CD14-positive monocyte (primary cell): ENCODE data around the gene FRMD4A. TPM values are rescaled to one million over a fixed set of nuclear protein-coding genes. Genes with fewer than 3 reads are reported as not detected.
A peak's percentile ranks its signal among the peaks of the same experiment; 100 is the strongest.

Source experiments
- DNase-seq, 3 donors: peaks; one replicate each; pipeline ENCODE4 v3.0.0-alpha.2; 2011 to 2022
- H2AFZ ChIP-seq: 2 replicates; pipeline ENCODE4 v1.6.0; 2012; ENCODE audit warnings: mild to moderate bottlenecking, low read depth, low read length, inconsistent platforms; ENCODE audit not compliant: insufficient read depth, poor library complexity, severe bottlenecking
- H3K27ac ChIP-seq, 2 donors: 1 replicate in 1 of 2; 2 replicates in 1 of 2; pipeline ENCODE4 v1.5.1; 2012 to 2013; ENCODE audit warnings: low read length in 2 of 2, control low read depth in 1 of 2, inconsistent platforms in 1 of 2, low read depth in 1 of 2, mild to moderate bottlenecking in 1 of 2
- H3K27me3 ChIP-seq, 2 donors: one replicate each; pipeline versions ENCODE4 v1.6.0 to v1.6.1; 2011 to 2013; ENCODE audit warnings: low read length in 2 of 2; ENCODE audit not compliant: control insufficient read depth in 2 of 2, insufficient read depth in 2 of 2
- H3K36me3 ChIP-seq, 2 donors: replicated peaks in 1 of 2; 1 replicate in 1 of 2; 2 replicates in 1 of 2; pipeline versions ENCODE4 v1.5.1 to v1.6.1; 2012 to 2013; ENCODE audit warnings: low read length in 2 of 2, control low read depth in 1 of 2, inconsistent platforms in 1 of 2, mild to moderate bottlenecking in 1 of 2; ENCODE audit not compliant: insufficient read depth in 2 of 2, control insufficient read depth in 1 of 2
- H3K4me1 ChIP-seq, 2 donors: 1 replicate in 1 of 2; 2 replicates in 1 of 2; pipeline versions ENCODE4 v1.5.1 to v1.6.1; 2012 to 2013; ENCODE audit warnings: low read length in 2 of 2, control low read depth in 1 of 2, inconsistent platforms in 1 of 2, mild to moderate bottlenecking in 1 of 2, moderate library complexity in 1 of 2; ENCODE audit not compliant: insufficient read depth in 2 of 2, control insufficient read depth in 1 of 2
- H3K4me2 ChIP-seq: replicated peaks from 2 replicates; pipeline ENCODE3; 2012; ENCODE audit warnings: low read length, moderate library complexity, mild to moderate bottlenecking; ENCODE audit not compliant: poor library complexity, severe bottlenecking; ENCODE audit errors: extremely low read depth
- H3K4me3 ChIP-seq, 3 experiments: fragments of 200-600 bp in 1 of 3; sonication (generic) in 1 of 3; replicated peaks in 1 of 3; 1 replicate in 2 of 3; 2 replicates in 1 of 3; pipeline ENCODE4 v1.5.1; 2011 to 2013; ENCODE audit warnings: low read length in 3 of 3, mild to moderate bottlenecking in 3 of 3, control low read depth in 2 of 3, low read depth in 2 of 3, inconsistent platforms in 1 of 3, moderate library complexity in 1 of 3
- H3K79me2 ChIP-seq: 2 replicates; pipeline ENCODE4 v1.6.0; 2012; ENCODE audit warnings: mild to moderate bottlenecking, control low read depth, inconsistent platforms, low read length, moderate library complexity; ENCODE audit not compliant: insufficient read depth
- H3K9ac ChIP-seq: 2 replicates; pipeline ENCODE4 v1.6.0; 2017; ENCODE audit warnings: low read length, mild to moderate bottlenecking; ENCODE audit not compliant: insufficient read depth, poor library complexity, severe bottlenecking
- H3K9me3 ChIP-seq, 2 donors: replicated peaks in 1 of 2; 1 replicate in 1 of 2; 2 replicates in 1 of 2; pipeline versions ENCODE4 v1.5.1 to v1.6.1; 2012 to 2013; ENCODE audit warnings: low read length in 2 of 2, control low read depth in 1 of 2; ENCODE audit not compliant: control insufficient read depth in 1 of 2, insufficient read depth in 1 of 2
- H4K20me1 ChIP-seq: 2 replicates; pipeline ENCODE4 v1.6.0; 2012; ENCODE audit warnings: mild to moderate bottlenecking, low read length, control low read depth, moderate library complexity; ENCODE audit not compliant: insufficient read depth
- H3K27ac Mint-ChIP-seq, 7 donors: one replicate each; pipeline ENCODE4 v1.8.0; 2020; ENCODE audit warnings: mild to moderate bottlenecking in 7 of 7, mixed read lengths in 7 of 7, moderate library complexity in 6 of 7, inconsistent platforms in 2 of 7
- H3K27me3 Mint-ChIP-seq, 3 donors: one replicate each; pipeline ENCODE4 v1.8.0; 2021 to 2022; ENCODE audit warnings: low read depth in 3 of 3, mild to moderate bottlenecking in 3 of 3, mixed read lengths in 3 of 3, moderate library complexity in 3 of 3, inconsistent platforms in 1 of 3
- H3K36me3 Mint-ChIP-seq, 2 donors: one replicate each; pipeline ENCODE4 v1.8.0; 2020; ENCODE audit warnings: mixed read lengths in 2 of 2, inconsistent platforms in 1 of 2, mild to moderate bottlenecking in 1 of 2
- H3K4me1 Mint-ChIP-seq: one replicate; pipeline ENCODE4 v1.8.0; 2020; ENCODE audit warnings: mild to moderate bottlenecking, mixed read lengths
- H3K4me3 Mint-ChIP-seq, 2 donors: one replicate each; pipeline ENCODE4 v1.8.0; 2020; ENCODE audit warnings: mild to moderate bottlenecking in 2 of 2, mixed read lengths in 2 of 2, moderate library complexity in 1 of 2
- H3K9me3 Mint-ChIP-seq, 7 donors: one replicate each; pipeline ENCODE4 v1.8.0; 2020 to 2022; ENCODE audit warnings: mixed read lengths in 7 of 7, mild to moderate bottlenecking in 6 of 7, moderate library complexity in 6 of 7, inconsistent platforms in 2 of 7
- WGBS: methylation state at CpG from one replicate; pipeline ENCODE4 v1.1.5; 2013; ENCODE audit warnings: missing lambda C conversion rate; ENCODE audit not compliant: insufficient coverage; 5-methylcytosine and 5-hydroxymethylcytosine counted together
- intact Hi-C, 2 donors: fragments of 100-400 bp; cut with micrococcal nuclease; formaldehyde crosslinking; loops; one replicate each; pipeline versions ENCODE4 v1.15.0 to v1.15.1; 2023
- polyA plus RNA-seq, 3 donors: library from polyadenylated mRNA; depleted of rRNA in 1 of 3; unstranded in 2 of 3; stranded (reverse) in 1 of 3; fragments of 300-500 nt in 2 of 3; fragments of >200 nt in 1 of 3; fragmentation: Illumina TruSeq in 2 of 3; gene quantifications; 1 replicate in 2 of 3; 2 replicates in 1 of 3; pipeline ENCODE4 v1.2.3, GENCODE V29; 2012 to 2021
- TF ChIP-seq, protein P1 (sequence below): fragments of 200-600 bp; IDR thresholded peaks from one replicate; pipeline ENCODE4 v1.8.0; 2022; ENCODE audit warnings: antibody characterized with exemption, mild to moderate bottlenecking

Gene FRMD4A
- polyA plus RNA-seq, 3 donors, result 0.12 TPM; not detected in 2

DNA sequence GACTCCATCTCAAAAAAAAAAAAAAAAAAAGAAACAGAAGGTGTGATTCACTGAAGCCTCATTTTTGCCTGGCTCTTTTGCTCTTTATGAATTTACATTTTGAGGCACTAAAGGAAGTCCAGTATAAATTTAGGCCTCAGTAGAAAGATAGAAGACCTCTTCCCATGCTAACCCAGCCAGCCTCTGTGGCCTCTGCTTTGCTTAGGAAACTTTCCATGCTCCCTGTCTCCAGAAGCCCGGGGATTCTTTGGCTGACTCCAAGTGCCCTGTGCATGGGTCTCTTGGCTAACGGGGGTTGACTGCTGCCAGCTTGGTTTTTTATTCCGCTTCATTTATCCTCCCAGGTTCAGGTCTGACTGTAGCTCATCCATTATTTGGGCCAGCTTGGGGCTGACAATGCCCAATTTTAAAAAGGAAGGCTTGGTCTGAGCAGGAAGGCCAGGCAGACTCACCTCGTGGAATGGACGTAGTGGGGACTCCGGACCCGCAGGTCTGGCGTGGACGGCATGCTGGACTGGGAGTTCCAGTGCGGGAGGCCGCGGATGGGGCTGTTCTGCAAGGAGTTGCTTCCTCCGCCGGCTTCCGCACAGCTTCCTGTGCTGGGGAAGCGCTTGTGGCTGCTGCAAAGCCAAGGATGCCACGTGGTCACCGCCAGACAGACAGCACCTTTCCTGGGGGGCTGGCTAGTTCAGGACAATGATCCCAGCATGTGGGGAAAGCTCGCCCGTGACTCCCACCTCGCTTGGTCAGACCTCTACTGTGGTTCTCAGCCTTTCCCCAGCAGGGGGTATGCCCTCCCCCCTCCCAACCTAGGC is 671.6 kb downstream of the FRMD4A start:
- Histone ChIP-seq H3K4me2 (peak overlapping the region; percentile 32), H3K27me3 (no peaks in the 10 kb centered on the region), H3K36me3 (peaks cover 0 to 7% of the 10 kb centered on the region in 2 donors), H3K79me2 (no peaks in the 10 kb centered on the region), H3K4me3 (no peak overlapping the region), H3K4me1 (peaks cover 11 to 13% of the 10 kb centered on the region in 2 donors), H3K9me3 (no peaks in the 10 kb centered on the region), H3K27ac (no peak overlapping the region), H2AFZ (no peak overlapping the region), H4K20me1 (no peaks in the 10 kb centered on the region), H3K9ac (no peak overlapping the region)
- Mint-ChIP-seq H3K27me3 (peaks cover 3 to 12% (median 6%) of the 10 kb centered on the region in 3 donors), H3K9me3 (peaks cover 0 to 4% (median 0%) of the 10 kb centered on the region in 7 donors), H3K27ac (no peak overlapping the region), H3K36me3 (peaks cover 0 to 2% of the 10 kb centered on the region in 2 donors), H3K4me3 (peak overlapping the region in 1 of 2 donors; percentile 26), H3K4me1 (peaks cover 24% of the 10 kb centered on the region)
- WGBS, result 6% methylated on average over 20 of the region's 21 CpGs
- intact Hi-C loops, result loop anchor here in 1 of 2 donors (1.0 kb wide), 1 partner anchor 118 kb away; no protein-coding TSS in a partner anchor
- DNase-seq, result peak; percentile 3 to 37 (median 26)
- TF ChIP-seq, protein P1, sequence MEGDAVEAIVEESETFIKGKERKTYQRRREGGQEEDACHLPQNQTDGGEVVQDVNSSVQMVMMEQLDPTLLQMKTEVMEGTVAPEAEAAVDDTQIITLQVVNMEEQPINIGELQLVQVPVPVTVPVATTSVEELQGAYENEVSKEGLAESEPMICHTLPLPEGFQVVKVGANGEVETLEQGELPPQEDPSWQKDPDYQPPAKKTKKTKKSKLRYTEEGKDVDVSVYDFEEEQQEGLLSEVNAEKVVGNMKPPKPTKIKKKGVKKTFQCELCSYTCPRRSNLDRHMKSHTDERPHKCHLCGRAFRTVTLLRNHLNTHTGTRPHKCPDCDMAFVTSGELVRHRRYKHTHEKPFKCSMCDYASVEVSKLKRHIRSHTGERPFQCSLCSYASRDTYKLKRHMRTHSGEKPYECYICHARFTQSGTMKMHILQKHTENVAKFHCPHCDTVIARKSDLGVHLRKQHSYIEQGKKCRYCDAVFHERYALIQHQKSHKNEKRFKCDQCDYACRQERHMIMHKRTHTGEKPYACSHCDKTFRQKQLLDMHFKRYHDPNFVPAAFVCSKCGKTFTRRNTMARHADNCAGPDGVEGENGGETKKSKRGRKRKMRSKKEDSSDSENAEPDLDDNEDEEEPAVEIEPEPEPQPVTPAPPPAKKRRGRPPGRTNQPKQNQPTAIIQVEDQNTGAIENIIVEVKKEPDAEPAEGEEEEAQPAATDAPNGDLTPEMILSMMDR, result no peak

DNA sequence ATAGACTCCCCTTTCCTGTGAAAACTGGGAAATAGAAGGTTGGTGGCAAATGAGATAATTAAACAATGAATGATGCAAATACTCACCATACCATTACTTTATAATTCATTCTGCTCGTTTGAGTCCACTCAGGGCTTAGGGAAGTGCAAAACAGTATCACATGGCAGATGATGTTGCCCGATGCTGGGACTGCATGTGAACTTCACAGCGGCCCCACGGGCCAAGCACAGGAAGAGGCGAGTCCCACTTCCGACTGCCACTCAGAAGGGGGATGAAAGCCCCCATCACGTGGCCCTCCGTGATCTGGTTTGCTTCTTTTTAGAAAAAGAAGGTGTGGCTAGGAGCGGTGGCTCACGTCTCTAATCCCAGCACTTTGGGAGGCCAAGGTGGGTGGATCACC is 672.5 kb downstream of the FRMD4A start:
- 19% methylated on average over 10 of the region's 10 CpGs for WGBS
- DNase-seq, result peak in 1 of 3 donors; percentile 11
- Histone ChIP-seq H3K27ac (no peak overlapping the region), H3K27me3 (no peaks in the 10 kb centered on the region), H3K9ac (no peak overlapping the region), H3K4me3 (no peak overlapping the region), H3K79me2 (no peaks in the 10 kb centered on the region), H4K20me1 (no peaks in the 10 kb centered on the region), H2AFZ (no peak overlapping the region), H3K36me3 (peaks cover 0 to 8% of the 10 kb centered on the region in 2 donors), H3K4me1 (peaks cover 11 to 13% of the 10 kb centered on the region in 2 donors), H3K4me2 (no peak overlapping the region), H3K9me3 (no peaks in the 10 kb centered on the region)
- Mint-ChIP-seq H3K4me3 (no peak overlapping the region), H3K36me3 (peaks cover 0 to 5% of the 10 kb centered on the region in 2 donors), H3K4me1 (peaks cover 24% of the 10 kb centered on the region), H3K9me3 (peaks cover 0 to 4% (median 0%) of the 10 kb centered on the region in 7 donors), H3K27ac (no peak overlapping the region), H3K27me3 (peaks cover 3 to 9% (median 6%) of the 10 kb centered on the region in 3 donors)
- intact Hi-C loops, result no loop called here
- TF ChIP-seq, protein P1, result no peak
